Calu3 (cell line): Measurements from ENCODE around the gene CFAP61. TPM values are rescaled to one million over a fixed set of nuclear protein-coding genes. Genes with fewer than 3 reads are reported as not detected.
A peak's percentile ranks its signal among the peaks of the same experiment; 100 is the strongest.

Source experiments
- BruUV-seq: library from RNA; stranded (reverse); fragments of 400-500 nt; replicated peaks from 2 replicates; lab custom pipeline; 2021; lab: Mats Ljungman, UMichigan
- CTCF ChIA-PET: fragments of 300-600 bp; sonication (Branson Sonifier 250); formaldehyde crosslinking; loops from one replicate; lab custom pipeline; 2022; ENCODE audit warnings: antibody characterized with exemption; lab: Charles Lee
- DNase-seq: peaks from one replicate; pipeline ENCODE4 v3.0.0; 2022
- H3K27ac Mint-ChIP-seq: one replicate; pipeline ENCODE4 v1.8.0; 2022; ENCODE audit warnings: mixed read lengths; ENCODE audit not compliant: unreplicated experiment
- H3K27me3 Mint-ChIP-seq: one replicate; pipeline ENCODE4 v1.8.0; 2022; ENCODE audit warnings: mixed read lengths; ENCODE audit not compliant: unreplicated experiment
- H3K36me3 Mint-ChIP-seq: one replicate; pipeline ENCODE4 v1.8.0; 2022; ENCODE audit warnings: mild to moderate bottlenecking, moderate library complexity, mixed read lengths; ENCODE audit not compliant: insufficient read depth, unreplicated experiment
- H3K4me1 Mint-ChIP-seq: one replicate; pipeline ENCODE4 v1.8.0; 2022; ENCODE audit warnings: mild to moderate bottlenecking, low read depth, mixed read lengths; ENCODE audit not compliant: unreplicated experiment
- H3K4me3 Mint-ChIP-seq: one replicate; pipeline ENCODE4 v1.8.0; 2022; ENCODE audit warnings: mild to moderate bottlenecking, low read depth, moderate library complexity, mixed read lengths; ENCODE audit not compliant: unreplicated experiment
- H3K9me3 Mint-ChIP-seq: one replicate; pipeline ENCODE4 v1.8.0; 2022; ENCODE audit warnings: low read depth, mixed read lengths; ENCODE audit not compliant: unreplicated experiment
- intact Hi-C: fragments of 100-400 bp; cut with micrococcal nuclease; formaldehyde crosslinking; loops from one replicate; pipeline ENCODE4 v1.10.0; 2022; ENCODE audit not compliant: unreplicated experiment
- total RNA-seq: library from RNA; stranded (reverse); gene quantifications from 2 replicates; pipeline ENCODE4 v1.2.3, GENCODE V29; 2022
- TF ChIP-seq, protein P1 (sequence below): fragments of 200-600 bp; IDR thresholded peaks from one replicate; pipeline ENCODE4 v1.8.0; 2022; ENCODE audit warnings: antibody characterized with exemption; ENCODE audit not compliant: unreplicated experiment

Gene CFAP61
- total RNA-seq, 1 experiment from 2014 or later: not detected

DNA sequence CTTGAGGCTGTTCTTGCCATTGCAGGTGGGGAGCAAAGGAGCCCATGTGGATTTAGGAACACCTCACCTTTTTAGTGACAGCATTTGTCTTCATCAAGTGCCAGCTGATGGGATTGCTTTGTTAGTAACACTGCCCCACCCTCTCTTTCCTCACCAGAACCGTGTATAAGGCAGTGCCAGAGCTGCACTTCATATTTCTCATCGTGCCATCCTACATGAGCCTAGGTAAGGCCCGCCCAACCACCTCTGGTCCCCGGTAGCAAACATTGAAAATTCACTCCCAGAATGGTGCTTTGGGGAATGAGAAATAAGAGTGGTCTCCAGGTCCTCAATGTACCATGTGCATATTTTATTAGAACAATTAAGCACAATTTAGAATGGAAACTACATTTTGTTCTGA lies 22.7 kb downstream of the CFAP61 start:
- Mint-ChIP-seq H3K4me3 (no peak overlapping the region), H3K9me3 (no peaks in the 10 kb centered on the region), H3K27ac (no peak overlapping the region), H3K36me3 (no peaks in the 10 kb centered on the region), H3K27me3 (no peaks in the 10 kb centered on the region), H3K4me1 (peaks cover 18% of the 10 kb centered on the region)
- intact Hi-C loops: no loop called here
- CTCF ChIA-PET: no interaction called here
- TF ChIP-seq, protein P1, sequence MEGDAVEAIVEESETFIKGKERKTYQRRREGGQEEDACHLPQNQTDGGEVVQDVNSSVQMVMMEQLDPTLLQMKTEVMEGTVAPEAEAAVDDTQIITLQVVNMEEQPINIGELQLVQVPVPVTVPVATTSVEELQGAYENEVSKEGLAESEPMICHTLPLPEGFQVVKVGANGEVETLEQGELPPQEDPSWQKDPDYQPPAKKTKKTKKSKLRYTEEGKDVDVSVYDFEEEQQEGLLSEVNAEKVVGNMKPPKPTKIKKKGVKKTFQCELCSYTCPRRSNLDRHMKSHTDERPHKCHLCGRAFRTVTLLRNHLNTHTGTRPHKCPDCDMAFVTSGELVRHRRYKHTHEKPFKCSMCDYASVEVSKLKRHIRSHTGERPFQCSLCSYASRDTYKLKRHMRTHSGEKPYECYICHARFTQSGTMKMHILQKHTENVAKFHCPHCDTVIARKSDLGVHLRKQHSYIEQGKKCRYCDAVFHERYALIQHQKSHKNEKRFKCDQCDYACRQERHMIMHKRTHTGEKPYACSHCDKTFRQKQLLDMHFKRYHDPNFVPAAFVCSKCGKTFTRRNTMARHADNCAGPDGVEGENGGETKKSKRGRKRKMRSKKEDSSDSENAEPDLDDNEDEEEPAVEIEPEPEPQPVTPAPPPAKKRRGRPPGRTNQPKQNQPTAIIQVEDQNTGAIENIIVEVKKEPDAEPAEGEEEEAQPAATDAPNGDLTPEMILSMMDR: no peak
- DNase-seq: no peak
- BruUV-seq: no TSS peak

DNA sequence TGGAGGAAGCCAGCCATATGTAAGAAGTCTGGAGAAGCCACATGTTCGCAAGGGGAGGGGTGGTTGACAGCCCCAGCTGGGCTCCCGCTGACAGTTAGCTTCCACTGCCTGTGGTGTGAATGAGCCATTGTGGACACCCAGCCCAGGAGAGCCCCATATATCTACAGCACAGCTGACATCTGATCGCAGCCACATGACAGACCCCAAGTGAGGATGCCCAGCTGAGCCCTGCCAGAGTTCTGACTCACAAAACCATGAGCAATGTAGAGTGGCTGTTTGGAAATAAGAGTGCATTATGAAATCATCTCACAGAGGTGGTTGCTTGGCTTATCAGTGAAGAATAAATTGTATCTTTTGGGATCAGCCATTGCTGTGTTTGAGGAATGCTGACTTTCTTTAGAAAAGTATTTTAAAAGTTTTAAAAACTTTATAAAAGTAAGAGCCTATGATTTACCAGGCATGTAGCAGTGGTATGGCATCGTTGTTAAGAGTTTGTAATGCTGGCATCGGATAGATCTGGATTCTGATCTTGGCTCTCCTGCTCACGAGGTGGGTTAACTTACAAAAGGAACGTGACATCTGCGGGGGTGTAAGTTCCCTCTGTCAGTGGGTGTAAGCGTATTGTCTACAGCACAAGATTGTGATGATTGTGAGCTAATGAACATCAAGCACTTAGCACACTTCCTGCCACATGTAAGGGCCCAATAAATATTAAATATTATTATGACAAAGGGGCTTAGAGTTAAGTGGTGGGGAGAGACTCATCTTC lies 24.1 kb downstream of the CFAP61 start:
- no peaks in the 10 kb centered on the region for H3K36me3 Mint-ChIP-seq
- TF ChIP-seq, protein P1: no peak
- peaks cover 18% of the 10 kb centered on the region for H3K4me1 Mint-ChIP-seq
- intact Hi-C loops: no loop called here
- H3K27ac Mint-ChIP-seq: no peak overlapping the region
- no peaks in the 10 kb centered on the region for H3K9me3 Mint-ChIP-seq
- no peak for DNase-seq
- H3K27me3 Mint-ChIP-seq: no peaks in the 10 kb centered on the region
- no peak overlapping the region for H3K4me3 Mint-ChIP-seq
- BruUV-seq: no TSS peak
- CTCF ChIA-PET: no interaction called here

DNA sequence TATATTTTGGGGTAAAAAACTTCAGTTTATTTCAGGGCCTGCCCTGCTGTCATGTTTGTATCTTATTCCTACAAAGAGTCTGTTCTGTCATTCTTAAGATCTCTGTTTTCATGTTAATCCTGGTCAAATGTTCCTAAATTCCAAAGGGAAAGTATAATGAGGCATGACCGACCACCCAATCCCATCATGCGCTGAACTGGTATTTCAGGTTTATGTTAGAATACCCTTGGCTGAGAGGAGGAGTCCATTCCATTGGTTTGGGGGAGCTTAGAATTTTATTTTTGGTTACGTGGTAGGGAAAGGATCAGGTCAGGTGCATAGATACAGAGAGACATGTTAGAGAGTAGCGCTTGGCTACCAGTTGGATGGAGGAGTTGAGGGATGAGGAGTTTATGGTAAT lies 25.7 kb downstream of the CFAP61 start:
- no TSS peak for BruUV-seq
- CTCF ChIA-PET: no interaction called here
- Mint-ChIP-seq H3K36me3 (no peaks in the 10 kb centered on the region), H3K4me3 (no peak overlapping the region), H3K27me3 (no peaks in the 10 kb centered on the region), H3K9me3 (no peaks in the 10 kb centered on the region), H3K27ac (no peak overlapping the region), H3K4me1 (peaks cover 18% of the 10 kb centered on the region)
- TF ChIP-seq, protein P1: no peak
- DNase-seq: no peak
- intact Hi-C loops: no loop called here

DNA sequence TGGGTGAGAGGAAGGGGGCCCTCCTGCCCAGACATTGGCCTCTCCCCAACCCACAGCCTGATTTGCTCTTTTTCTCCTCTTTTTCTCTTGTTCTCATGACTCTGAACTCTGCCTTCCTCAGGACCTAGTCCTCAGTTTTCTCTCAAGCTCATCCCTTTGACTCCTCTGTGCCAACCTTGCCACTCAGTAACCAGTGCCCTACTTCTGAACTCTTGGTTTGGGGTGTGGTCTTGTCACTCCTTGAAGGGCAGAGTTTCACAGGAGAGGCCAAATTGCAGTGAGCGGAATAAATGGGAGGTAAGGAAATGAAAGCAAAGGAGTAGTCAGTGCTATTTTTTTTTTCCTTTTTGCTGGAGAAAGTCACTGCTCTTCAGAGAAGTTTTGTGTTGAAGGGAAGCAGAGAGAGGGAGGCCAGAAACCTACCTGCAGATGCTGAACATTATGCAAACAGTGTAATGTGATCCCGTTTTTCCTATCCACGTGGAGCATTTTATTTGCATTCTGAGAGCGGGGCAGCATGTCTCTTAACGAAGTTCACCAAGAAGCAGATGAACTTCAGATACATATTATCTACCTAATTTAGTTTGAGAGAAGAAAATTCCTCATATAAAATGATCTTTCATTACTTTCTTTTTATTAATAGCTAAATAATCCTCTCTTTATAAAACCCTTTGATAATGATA lies 26.9 kb downstream of the CFAP61 start:
- Mint-ChIP-seq H3K27me3 (no peaks in the 10 kb centered on the region), H3K27ac (no peak overlapping the region), H3K9me3 (no peaks in the 10 kb centered on the region), H3K4me3 (peak overlapping the region; percentile 35), H3K4me1 (peaks cover 18% of the 10 kb centered on the region), H3K36me3 (no peaks in the 10 kb centered on the region)
- TF ChIP-seq, protein P1: no peak
- CTCF ChIA-PET: no interaction called here
- no TSS peak for BruUV-seq
- intact Hi-C loops: no loop called here
- peak; percentile 1 for DNase-seq
